B cell (primary cell): ENCODE results near the gene NRG4. TPM values are rescaled to one million over a fixed set of nuclear protein-coding genes. Genes with fewer than 3 reads are reported as not detected.

Experiments
- ATAC-seq: fragments of 200-7000 bp; cut with Tn5 transposase; one replicate; pipeline ENCODE4 v1.10.0; 2021; ENCODE audit warnings: low read depth, mild to moderate bottlenecking, moderate number of reproducible peaks, moderate library complexity
- CTCF ChIA-PET: fragments of 350-600 bp; sonication (Branson Sonifier 250); formaldehyde crosslinking; loops from one replicate; lab custom pipeline; 2021; ENCODE audit warnings: antibody characterized with exemption, inconsistent platforms; lab: Charles Lee
- POLR2A ChIA-PET: fragments of 350-600 bp; sonication (Branson Sonifier 250); formaldehyde crosslinking; loops from one replicate; lab custom pipeline; 2021; ENCODE audit warnings: antibody characterized with exemption; lab: Charles Lee
- DNase-seq: peaks from one replicate; pipeline ENCODE4 v3.0.0; 2013
- H2AFZ ChIP-seq: 2 replicates; pipeline ENCODE4 v1.6.1; 2012; ENCODE audit warnings: mild to moderate bottlenecking, low read depth, low read length; ENCODE audit not compliant: insufficient read depth, poor library complexity, severe bottlenecking
- H3K27ac ChIP-seq, 2 donors: 1 replicate in 1 of 2; 2 replicates in 1 of 2; pipeline ENCODE4 v1.5.1; 2012 to 2013; ENCODE audit warnings: low read length in 2 of 2, mild to moderate bottlenecking in 2 of 2, moderate library complexity in 1 of 2
- H3K27me3 ChIP-seq, 4 experiments: fragments of 200-600 bp in 1 of 4; sonication (generic) in 1 of 4; replicated peaks in 1 of 4; 1 replicate in 2 of 4; 2 replicates in 2 of 4; pipeline versions ENCODE4 v1.6.1 to v1.7.0; 2013 to 2016; ENCODE audit warnings: low read length in 3 of 4, mild to moderate bottlenecking in 2 of 4, mixed read lengths in 1 of 4, moderate library complexity in 1 of 4; ENCODE audit not compliant: insufficient read depth in 4 of 4, control insufficient read depth in 3 of 4; ENCODE audit errors: control extremely low read depth in 1 of 4
- H3K36me3 ChIP-seq, 2 experiments: replicated peaks in 1 of 2; 1 replicate in 1 of 2; 2 replicates in 1 of 2; pipeline versions ENCODE4 v1.6.1 to v1.7.1; 2013; ENCODE audit warnings: low read length in 1 of 2; ENCODE audit not compliant: insufficient read depth in 2 of 2, control insufficient read depth in 1 of 2; ENCODE audit errors: control extremely low read depth in 1 of 2, extremely low read depth in 1 of 2
- H3K4me1 ChIP-seq, 2 donors: fragments of 200-600 bp in 1 of 2; sonication (generic) in 1 of 2; 1 replicate in 1 of 2; 2 replicates in 1 of 2; pipeline versions ENCODE4 v1.5.1 to v1.6.1; 2013 to 2017; ENCODE audit warnings: low read length in 2 of 2; ENCODE audit not compliant: control insufficient read depth in 2 of 2, insufficient read depth in 2 of 2
- H3K4me2 ChIP-seq: replicated peaks from 2 replicates; pipeline ENCODE3; 2012; ENCODE audit warnings: mild to moderate bottlenecking, low read depth, low read length; ENCODE audit not compliant: poor library complexity, severe bottlenecking
- H3K4me3 ChIP-seq, 5 experiments: fragments of 200-600 bp in 1 of 5; sonication (generic) in 1 of 5; 1 replicate in 3 of 5; 2 replicates in 2 of 5; pipeline versions ENCODE4 v1.5.1 to v1.7.0; 2011 to 2016; ENCODE audit warnings: low read length in 4 of 5, mild to moderate bottlenecking in 4 of 5, low read depth in 2 of 5, control low read depth in 1 of 5, moderate library complexity in 1 of 5; ENCODE audit not compliant: insufficient read depth in 1 of 5; ENCODE audit errors: control extremely low read depth in 1 of 5, extremely low read depth in 1 of 5
- H3K79me2 ChIP-seq: fragments of 200-600 bp; sonication (generic); one replicate; pipeline ENCODE4 v1.6.0; 2016; ENCODE audit warnings: low read length; ENCODE audit not compliant: control insufficient read depth, insufficient read depth
- H3K9ac ChIP-seq: fragments of 200-600 bp; sonication (generic); 2 replicates; pipeline ENCODE4 v1.6.1; 2017; ENCODE audit warnings: mild to moderate bottlenecking, low read length, moderate library complexity
- H3K9me3 ChIP-seq, 3 donors: one replicate each; pipeline versions ENCODE4 v1.6.1 to v1.7.1; 2013; ENCODE audit warnings: low read length in 2 of 3; ENCODE audit not compliant: control insufficient read depth in 2 of 3, insufficient read depth in 1 of 3; ENCODE audit errors: control extremely low read depth in 1 of 3
- H4K20me1 ChIP-seq: 2 replicates; pipeline ENCODE4 v1.6.0; 2012; ENCODE audit warnings: mild to moderate bottlenecking, low read length; ENCODE audit not compliant: insufficient read depth, control insufficient read depth, poor library complexity, severe bottlenecking
- H3K27ac Mint-ChIP-seq: one replicate; pipeline ENCODE4 v1.8.0; 2021; ENCODE audit warnings: mixed read lengths
- H3K27me3 Mint-ChIP-seq: one replicate; pipeline ENCODE4 v1.8.0; 2021; ENCODE audit warnings: mixed read lengths
- H3K4me1 Mint-ChIP-seq: one replicate; pipeline ENCODE4 v1.8.0; 2021; ENCODE audit warnings: mixed read lengths
- H3K4me3 Mint-ChIP-seq: one replicate; pipeline ENCODE4 v1.8.0; 2021; ENCODE audit warnings: mixed read lengths
- H3K9me3 Mint-ChIP-seq: one replicate; pipeline ENCODE4 v1.8.0; 2022; ENCODE audit warnings: mixed read lengths; ENCODE audit not compliant: insufficient read depth
- CTCF ChIP-seq: fragments of 200-600 bp; IDR thresholded peaks from one replicate; pipeline ENCODE4 v1.8.0; 2022; ENCODE audit warnings: antibody characterized with exemption, mild to moderate bottlenecking
- EZH2 ChIP-seq: IDR thresholded peaks from 2 replicates; pipeline ENCODE4 v1.6.1; 2012; ENCODE audit warnings: borderline replicate concordance, low read depth, mild to moderate bottlenecking, moderate library complexity, low read length; ENCODE audit not compliant: insufficient read depth, poor library complexity, severe bottlenecking
- WGBS: methylation state at CpG from one replicate; pipeline ENCODE4 v1.1.5; 2013; ENCODE audit warnings: missing lambda C conversion rate; ENCODE audit not compliant: insufficient coverage; 5-methylcytosine and 5-hydroxymethylcytosine counted together
- intact Hi-C: fragments of 100-400 bp; cut with micrococcal nuclease; formaldehyde crosslinking; loops from one replicate; pipeline ENCODE4 v1.10.0; 2022
- polyA plus RNA-seq: library from polyadenylated mRNA; depleted of rRNA; stranded (reverse); fragments of >200 nt; gene quantifications from 2 replicates; pipeline ENCODE4 v1.2.3, GENCODE V29; 2012
- total RNA-seq, 2 donors: library from RNA; stranded (reverse); fragments of 120-200 nt in 1 of 2; gene quantifications; 1 replicate in 1 of 2; 2 replicates in 1 of 2; pipeline versions ENCODE4 v1.2.3 to v1.2.4, GENCODE V29; 2013 to 2022

The NRG4 gene
- total and polyA plus RNA-seq, 2 donors (not counting 1 experiment from before 2014, with no cell fraction given) = 0.37 TPM; not detected in 1

- H3K27ac Mint-ChIP-seq = no peak overlapping the region
- CTCF ChIA-PET = no interaction called here
- DNase-seq (no peak), ATAC-seq (no peak)
- Histone ChIP-seq H3K4me3 (no peak overlapping the region), H3K79me2 (no peaks in the 10 kb centered on the region), H3K27ac (no peak overlapping the region), H3K4me2 (no peak overlapping the region), H3K9me3 (peaks cover 0 to 5% (median 2%) of the 10 kb centered on the region in 3 donors), H4K20me1 (no peaks in the 10 kb centered on the region), H2AFZ (no peak overlapping the region), H3K36me3 (no peaks in the 10 kb centered on the region), H3K27me3 (no peaks in the 10 kb centered on the region), H3K4me1 (no peaks in the 10 kb centered on the region), H3K9ac (no peak overlapping the region)
- H3K27me3 Mint-ChIP-seq = no peaks in the 10 kb centered on the region
- H3K9me3 Mint-ChIP-seq = no peaks in the 10 kb centered on the region
- intact Hi-C loops = no loop called here
- H3K4me1 Mint-ChIP-seq = no peaks in the 10 kb centered on the region
- no peak overlapping the region for H3K4me3 Mint-ChIP-seq
- no peak for TF ChIP-seq CTCF
- TF ChIP-seq EZH2 = no peak
- POLR2A ChIA-PET = no interaction called here
- 97% methylated on average over 7 of the region's 7 CpGs for WGBS
Measured at GRCh38 chr15:75989875-75990274, 22.3 kb downstream of the NRG4 start.

DNA sequence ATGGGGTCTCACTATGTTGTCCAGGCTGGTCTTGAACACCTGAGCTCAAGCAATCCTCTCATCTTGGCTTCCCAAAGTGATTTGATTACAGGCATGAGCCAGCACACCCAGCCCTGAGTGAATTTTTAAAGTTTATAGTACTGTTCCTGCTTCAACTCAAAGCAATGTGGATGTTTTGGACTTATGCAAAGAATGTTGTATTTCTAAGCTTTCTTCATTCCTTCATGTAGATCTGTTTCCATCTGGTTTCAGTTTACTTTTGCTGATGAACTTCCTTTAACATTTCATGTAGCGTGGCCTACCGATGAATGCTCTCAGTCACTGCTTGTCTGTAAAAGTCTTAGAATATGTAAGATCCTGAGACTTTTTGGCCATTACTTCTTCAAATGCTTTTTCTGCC, 23.2 kb downstream of the NRG4 start:
- Histone ChIP-seq H3K4me2 (no peak overlapping the region), H4K20me1 (no peaks in the 10 kb centered on the region), H2AFZ (no peak overlapping the region), H3K79me2 (no peaks in the 10 kb centered on the region), H3K9ac (no peak overlapping the region), H3K36me3 (no peaks in the 10 kb centered on the region), H3K4me1 (no peaks in the 10 kb centered on the region), H3K4me3 (no peak overlapping the region), H3K27ac (no peak overlapping the region), H3K9me3 (peaks cover 0 to 5% (median 1%) of the 10 kb centered on the region in 3 donors), H3K27me3 (no peaks in the 10 kb centered on the region)
- ATAC-seq (no peak), DNase-seq (no peak)
- ChIA-PET CTCF (no interaction called here), POLR2A (no interaction called here)
- Mint-ChIP-seq H3K4me1 (no peaks in the 10 kb centered on the region), H3K27me3 (no peaks in the 10 kb centered on the region), H3K9me3 (no peaks in the 10 kb centered on the region), H3K27ac (no peak overlapping the region), H3K4me3 (no peak overlapping the region)
- no CpG with 5 or more reads among the region's 2 CpGs for WGBS
- no peak for TF ChIP-seq CTCF
- no peak for TF ChIP-seq EZH2
- intact Hi-C loops = no loop called here
